WTC11 (cell line): ENCODE data around the gene CALHM5. TPM values are rescaled to one million over a fixed set of nuclear protein-coding genes. Genes with fewer than 3 reads are reported as not detected.

ENCODE experiments used
- AR ChIP-seq: fragments of 250-450 bp; sonication (Bioruptor Pico); IDR thresholded peaks from 2 replicates; pipeline ENCODE4 v1.9.0; 2021; ENCODE audit warnings: mild to moderate bottlenecking
- GABPB1 ChIP-seq: sonication (generic); formaldehyde crosslinking; IDR thresholded peaks from 2 replicates; pipeline ENCODE4 v1.8.1; 2023; ENCODE audit warnings: mild to moderate bottlenecking, missing genetic modification reagents
- HMGA2 ChIP-seq: fragments of 250-450 bp; sonication (Bioruptor Pico); IDR thresholded peaks from 2 replicates; pipeline ENCODE4 v1.4.0; 2021; ENCODE audit warnings: mild to moderate bottlenecking, moderate library complexity
- KAT7 ChIP-seq: sonication (generic); formaldehyde crosslinking; IDR thresholded peaks from 2 replicates; pipeline ENCODE4 v1.8.1; 2023; ENCODE audit warnings: missing genetic modification reagents, mild to moderate bottlenecking, borderline replicate concordance
- NFYB ChIP-seq: sonication (generic); formaldehyde crosslinking; conservative IDR thresholded peaks from 2 replicates; pipeline ENCODE4 v1.8.0; 2022; ENCODE audit warnings: low read depth, missing genetic modification reagents
- NR3C1 ChIP-seq: sonication (generic); formaldehyde crosslinking; conservative IDR thresholded peaks from 2 replicates; pipeline ENCODE4 v1.8.1; 2023; ENCODE audit warnings: low read depth, mild to moderate bottlenecking, missing genetic modification reagents
- RORB ChIP-seq: fragments of 250-450 bp; sonication (Bioruptor Pico); IDR thresholded peaks from 2 replicates; pipeline ENCODE4 v1.9.0; 2021; ENCODE audit warnings: mild to moderate bottlenecking
- SMAD3 ChIP-seq: sonication (generic); formaldehyde crosslinking; IDR thresholded peaks from 2 replicates; pipeline ENCODE4 v1.8.0; 2022; ENCODE audit warnings: missing genetic modification reagents, mild to moderate bottlenecking, borderline replicate concordance
- SOX15 ChIP-seq: fragments of 250-450 bp; sonication (Bioruptor Pico); IDR thresholded peaks from 2 replicates; pipeline ENCODE4 v1.9.0; 2021; ENCODE audit warnings: mild to moderate bottlenecking
- SP1 ChIP-seq: sonication (generic); formaldehyde crosslinking; conservative IDR thresholded peaks from 2 replicates; pipeline ENCODE4 v1.8.1; 2022; ENCODE audit warnings: missing genetic modification reagents
- TEAD1 ChIP-seq: sonication (generic); formaldehyde crosslinking; IDR thresholded peaks from 2 replicates; pipeline ENCODE4 v1.8.0; 2022; ENCODE audit warnings: mild to moderate bottlenecking, missing genetic modification reagents
- USF2 ChIP-seq: sonication (generic); formaldehyde crosslinking; IDR thresholded peaks from 2 replicates; pipeline ENCODE4 v1.8.1; 2023; ENCODE audit warnings: mild to moderate bottlenecking, missing genetic modification reagents, moderate library complexity
- ZMAT4 ChIP-seq: fragments of 250-450 bp; sonication (Bioruptor Pico); IDR thresholded peaks from 2 replicates; pipeline ENCODE4 v1.9.0; 2021; ENCODE audit warnings: mild to moderate bottlenecking
- ZNF138 ChIP-seq: sonication (generic); formaldehyde crosslinking; conservative IDR thresholded peaks from 2 replicates; pipeline ENCODE4 v1.8.1; 2022; ENCODE audit warnings: mild to moderate bottlenecking, moderate library complexity, missing genetic modification reagents
- ZNF281 ChIP-seq: sonication (generic); formaldehyde crosslinking; IDR thresholded peaks from 2 replicates; pipeline ENCODE4 v1.8.0; 2023; ENCODE audit warnings: mild to moderate bottlenecking, missing genetic modification reagents
- ZNF396 ChIP-seq: fragments of 250-450 bp; sonication (Bioruptor Pico); IDR thresholded peaks from 2 replicates; pipeline ENCODE4 v1.8.0; 2021; ENCODE audit warnings: mild to moderate bottlenecking, moderate library complexity, borderline replicate concordance
- ZNF416 ChIP-seq: fragments of 250-450 bp; sonication (Bioruptor Pico); IDR thresholded peaks from 2 replicates; pipeline ENCODE4 v1.9.0; 2021; ENCODE audit warnings: mild to moderate bottlenecking, inconsistent platforms
- ZNF671 ChIP-seq: fragments of 250-450 bp; sonication (Bioruptor Pico); IDR thresholded peaks from 2 replicates; pipeline ENCODE4 v1.8.0; 2021; ENCODE audit warnings: mild to moderate bottlenecking
- total RNA-seq: library from RNA; stranded (reverse); gene quantifications from 3 replicates; pipeline ENCODE4 v1.2.3, GENCODE V29; 2021
- TF ChIP-seq, protein P1 (sequence below): sonication (generic); formaldehyde crosslinking; IDR thresholded peaks from 2 replicates; pipeline ENCODE4 v1.8.0; 2023; ENCODE audit warnings: missing genetic modification reagents, mild to moderate bottlenecking, borderline replicate concordance
- TF ChIP-seq, protein P2 (sequence below): sonication (generic); formaldehyde crosslinking; IDR thresholded peaks from 2 replicates; pipeline ENCODE4 v1.8.1; 2022; ENCODE audit warnings: mild to moderate bottlenecking, missing genetic modification reagents, moderate library complexity, borderline replicate concordance
- TF ChIP-seq, protein P3 (sequence below): sonication (generic); formaldehyde crosslinking; IDR thresholded peaks from 2 replicates; pipeline ENCODE4 v1.8.1; 2023; ENCODE audit warnings: mild to moderate bottlenecking, missing genetic modification reagents
- TF ChIP-seq, protein P4 (sequence below): fragments of 250-450 bp; sonication (Bioruptor Pico); IDR thresholded peaks from 2 replicates; pipeline ENCODE4 v2.1.2; 2022; ENCODE audit warnings: mild to moderate bottlenecking, moderate library complexity

CALHM5 gene
- total RNA-seq, 1 experiment from 2014 or later, result 0.09 TPM

DNA sequence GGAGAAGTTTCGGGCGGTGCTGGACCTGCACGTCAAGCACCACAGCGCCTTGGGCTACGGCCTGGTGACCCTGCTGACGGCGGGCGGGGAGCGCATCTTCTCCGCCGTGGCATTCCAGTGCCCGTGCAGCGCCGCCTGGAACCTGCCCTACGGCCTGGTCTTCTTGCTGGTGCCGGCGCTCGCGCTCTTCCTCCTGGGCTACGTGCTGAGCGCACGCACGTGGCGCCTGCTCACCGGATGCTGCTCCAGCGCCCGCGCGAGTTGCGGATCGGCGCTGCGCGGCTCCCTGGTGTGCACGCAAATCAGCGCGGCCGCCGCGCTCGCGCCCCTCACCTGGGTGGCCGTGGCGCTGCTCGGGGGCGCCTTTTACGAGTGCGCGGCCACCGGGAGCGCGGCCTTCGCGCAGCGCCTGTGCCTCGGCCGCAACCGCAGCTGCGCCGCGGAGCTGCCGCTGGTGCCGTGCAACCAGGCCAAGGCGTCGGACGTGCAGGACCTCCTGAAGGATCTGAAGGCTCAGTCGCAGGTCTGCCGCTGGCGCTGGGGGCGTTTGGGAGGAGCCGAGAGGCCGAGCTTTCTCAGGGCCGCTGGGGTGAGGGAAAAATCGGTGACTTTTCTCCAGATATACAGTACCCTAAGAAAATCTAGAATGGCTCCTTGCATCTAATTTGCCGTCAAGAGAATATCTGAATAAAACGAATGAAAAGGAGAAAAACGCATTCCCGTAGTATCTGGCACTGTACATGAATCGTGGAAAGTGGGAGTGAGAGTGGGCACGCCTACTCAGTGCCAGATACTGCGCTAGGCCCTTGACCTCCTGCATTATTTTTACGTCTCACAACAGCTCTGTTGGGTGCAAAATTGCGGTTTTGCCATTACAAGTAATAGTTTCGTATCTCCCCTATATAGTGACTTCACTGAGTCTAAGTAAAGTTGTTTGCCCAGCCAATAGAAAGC, 49.2 kb upstream of the CALHM5 start (continued):
- TF ChIP-seq, protein P1, sequence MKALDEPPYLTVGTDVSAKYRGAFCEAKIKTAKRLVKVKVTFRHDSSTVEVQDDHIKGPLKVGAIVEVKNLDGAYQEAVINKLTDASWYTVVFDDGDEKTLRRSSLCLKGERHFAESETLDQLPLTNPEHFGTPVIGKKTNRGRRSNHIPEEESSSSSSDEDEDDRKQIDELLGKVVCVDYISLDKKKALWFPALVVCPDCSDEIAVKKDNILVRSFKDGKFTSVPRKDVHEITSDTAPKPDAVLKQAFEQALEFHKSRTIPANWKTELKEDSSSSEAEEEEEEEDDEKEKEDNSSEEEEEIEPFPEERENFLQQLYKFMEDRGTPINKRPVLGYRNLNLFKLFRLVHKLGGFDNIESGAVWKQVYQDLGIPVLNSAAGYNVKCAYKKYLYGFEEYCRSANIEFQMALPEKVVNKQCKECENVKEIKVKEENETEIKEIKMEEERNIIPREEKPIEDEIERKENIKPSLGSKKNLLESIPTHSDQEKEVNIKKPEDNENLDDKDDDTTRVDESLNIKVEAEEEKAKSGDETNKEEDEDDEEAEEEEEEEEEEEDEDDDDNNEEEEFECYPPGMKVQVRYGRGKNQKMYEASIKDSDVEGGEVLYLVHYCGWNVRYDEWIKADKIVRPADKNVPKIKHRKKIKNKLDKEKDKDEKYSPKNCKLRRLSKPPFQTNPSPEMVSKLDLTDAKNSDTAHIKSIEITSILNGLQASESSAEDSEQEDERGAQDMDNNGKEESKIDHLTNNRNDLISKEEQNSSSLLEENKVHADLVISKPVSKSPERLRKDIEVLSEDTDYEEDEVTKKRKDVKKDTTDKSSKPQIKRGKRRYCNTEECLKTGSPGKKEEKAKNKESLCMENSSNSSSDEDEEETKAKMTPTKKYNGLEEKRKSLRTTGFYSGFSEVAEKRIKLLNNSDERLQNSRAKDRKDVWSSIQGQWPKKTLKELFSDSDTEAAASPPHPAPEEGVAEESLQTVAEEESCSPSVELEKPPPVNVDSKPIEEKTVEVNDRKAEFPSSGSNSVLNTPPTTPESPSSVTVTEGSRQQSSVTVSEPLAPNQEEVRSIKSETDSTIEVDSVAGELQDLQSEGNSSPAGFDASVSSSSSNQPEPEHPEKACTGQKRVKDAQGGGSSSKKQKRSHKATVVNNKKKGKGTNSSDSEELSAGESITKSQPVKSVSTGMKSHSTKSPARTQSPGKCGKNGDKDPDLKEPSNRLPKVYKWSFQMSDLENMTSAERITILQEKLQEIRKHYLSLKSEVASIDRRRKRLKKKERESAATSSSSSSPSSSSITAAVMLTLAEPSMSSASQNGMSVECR (CRISPR knock-in tag), result peak; percentile 91
- TF ChIP-seq ZNF416 (CRISPR knock-in tag) (no peak), GABPB1 (no peak), SP1 (CRISPR knock-in tag) (peak; percentile 69; the same call in 1 of the 2 replicates), RORB (CRISPR knock-in tag) (no peak), NFYB (CRISPR knock-in tag) (peak; percentile 27; the same call in 1 of the 2 replicates), SOX15 (CRISPR knock-in tag) (no peak), USF2 (peak; percentile 57), KAT7 (CRISPR knock-in tag) (peak; percentile 98), SMAD3 (peak; percentile 96), ZNF138 (CRISPR knock-in tag) (peak; percentile 92; the same call in 1 of the 2 replicates), TEAD1 (CRISPR knock-in tag) (peak; percentile 98), NR3C1 (CRISPR knock-in tag) (0 out of 2 replicates have a peak, but pooled peaks have one; percentile 35), ZMAT4 (no peak), AR (CRISPR knock-in tag) (no peak), ZNF396 (CRISPR knock-in tag) (no peak), ZNF281 (CRISPR knock-in tag) (peak; percentile 62), ZNF671 (CRISPR knock-in tag) (no peak; the same call in 1 of the 2 replicates), HMGA2 (CRISPR knock-in tag) (no peak)
- TF ChIP-seq, protein P2, sequence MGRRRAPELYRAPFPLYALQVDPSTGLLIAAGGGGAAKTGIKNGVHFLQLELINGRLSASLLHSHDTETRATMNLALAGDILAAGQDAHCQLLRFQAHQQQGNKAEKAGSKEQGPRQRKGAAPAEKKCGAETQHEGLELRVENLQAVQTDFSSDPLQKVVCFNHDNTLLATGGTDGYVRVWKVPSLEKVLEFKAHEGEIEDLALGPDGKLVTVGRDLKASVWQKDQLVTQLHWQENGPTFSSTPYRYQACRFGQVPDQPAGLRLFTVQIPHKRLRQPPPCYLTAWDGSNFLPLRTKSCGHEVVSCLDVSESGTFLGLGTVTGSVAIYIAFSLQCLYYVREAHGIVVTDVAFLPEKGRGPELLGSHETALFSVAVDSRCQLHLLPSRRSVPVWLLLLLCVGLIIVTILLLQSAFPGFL (CRISPR knock-in tag), result no peak
- TF ChIP-seq, protein P3, sequence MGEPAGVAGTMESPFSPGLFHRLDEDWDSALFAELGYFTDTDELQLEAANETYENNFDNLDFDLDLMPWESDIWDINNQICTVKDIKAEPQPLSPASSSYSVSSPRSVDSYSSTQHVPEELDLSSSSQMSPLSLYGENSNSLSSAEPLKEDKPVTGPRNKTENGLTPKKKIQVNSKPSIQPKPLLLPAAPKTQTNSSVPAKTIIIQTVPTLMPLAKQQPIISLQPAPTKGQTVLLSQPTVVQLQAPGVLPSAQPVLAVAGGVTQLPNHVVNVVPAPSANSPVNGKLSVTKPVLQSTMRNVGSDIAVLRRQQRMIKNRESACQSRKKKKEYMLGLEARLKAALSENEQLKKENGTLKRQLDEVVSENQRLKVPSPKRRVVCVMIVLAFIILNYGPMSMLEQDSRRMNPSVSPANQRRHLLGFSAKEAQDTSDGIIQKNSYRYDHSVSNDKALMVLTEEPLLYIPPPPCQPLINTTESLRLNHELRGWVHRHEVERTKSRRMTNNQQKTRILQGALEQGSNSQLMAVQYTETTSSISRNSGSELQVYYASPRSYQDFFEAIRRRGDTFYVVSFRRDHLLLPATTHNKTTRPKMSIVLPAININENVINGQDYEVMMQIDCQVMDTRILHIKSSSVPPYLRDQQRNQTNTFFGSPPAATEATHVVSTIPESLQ, result no peak
- TF ChIP-seq, protein P4, sequence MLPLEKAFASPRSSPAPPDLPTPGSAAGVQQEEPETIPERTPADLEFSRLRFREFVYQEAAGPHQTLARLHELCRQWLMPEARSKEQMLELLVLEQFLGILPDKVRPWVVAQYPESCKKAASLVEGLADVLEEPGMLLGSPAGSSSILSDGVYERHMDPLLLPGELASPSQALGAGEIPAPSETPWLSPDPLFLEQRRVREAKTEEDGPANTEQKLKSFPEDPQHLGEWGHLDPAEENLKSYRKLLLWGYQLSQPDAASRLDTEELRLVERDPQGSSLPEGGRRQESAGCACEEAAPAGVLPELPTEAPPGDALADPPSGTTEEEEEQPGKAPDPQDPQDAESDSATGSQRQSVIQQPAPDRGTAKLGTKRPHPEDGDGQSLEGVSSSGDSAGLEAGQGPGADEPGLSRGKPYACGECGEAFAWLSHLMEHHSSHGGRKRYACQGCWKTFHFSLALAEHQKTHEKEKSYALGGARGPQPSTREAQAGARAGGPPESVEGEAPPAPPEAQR, result no peak
